Inferior parietal cortex (tissue), 1 donor: ENCODE data around the gene TUBA4B.

Experiments
- DNase-seq: peaks from one replicate; pipeline ENCODE4 v3.0.0-alpha.2; 2016; ENCODE audit errors: extremely low spot score

TUBA4B gene

GRCh38 chr2:219218732-219219701 is 34.0 kb upstream of the TUBA4B start, which contains the start of gene ABCB6:
Gene ABCB6, minus strand, starts transcription at chr2:219218958. Its CDS starts 285 bp downstream, at chr2:219218673.
- peak; percentile 92 for DNase-seq

GRCh38 chr2:219219784-219220532 is 33.1 kb upstream of the TUBA4B start:
- DNase-seq: no peak

GRCh38 chr2:219220652-219221402 is 32.2 kb upstream of the TUBA4B start:
- DNase-seq: no peak

- DNase-seq: no peak
Observed at GRCh38 chr2:219221957-219222518, 31.0 kb upstream of the TUBA4B start.

GRCh38 chr2:219223831-219224610 is 29.0 kb upstream of the TUBA4B start:
- DNase-seq: no peak

GRCh38 chr2:219225350-219225749 is 27.7 kb upstream of the TUBA4B start:
- DNase-seq: no peak

GRCh38 chr2:219228041-219228910 is 24.8 kb upstream of the TUBA4B start:
- DNase-seq: no peak

GRCh38 chr2:219228911-219229304 is 24.1 kb upstream of the TUBA4B start:
- DNase-seq: no peak

GRCh38 chr2:219229305-219230058 is 23.6 kb upstream of the TUBA4B start, which contains the start of the genes ANKZF1 and ATG9A:
Gene ANKZF1, plus strand, starts transcription at chr2:219229806. Its CDS starts 452 bp downstream, at chr2:219230258.
Gene ATG9A, minus strand, starts transcription at chr2:219229636. Its CDS starts 1,612 bp downstream, at chr2:219228024.
- peak; percentile 98 for DNase-seq

GRCh38 chr2:219230059-219230540 is 22.9 kb upstream of the TUBA4B start:
- peak; percentile 9 for DNase-seq

- no peak for DNase-seq
Observed at GRCh38 chr2:219234331-219234730, 18.7 kb upstream of the TUBA4B start.

GRCh38 chr2:219243291-219243761 is 9.7 kb upstream of the TUBA4B start:
- no peak for DNase-seq

GRCh38 chr2:219244789-219245147 is 8.3 kb upstream of the TUBA4B start:
- no peak for DNase-seq

GRCh38 chr2:219245148-219245898 is 7.7 kb upstream of the TUBA4B start, which contains the start of the genes GLB1L and STK16:
Gene GLB1L, minus strand, starts transcription at chr2:219245444. Its CDS starts 1,871 bp downstream, at chr2:219243573.
Gene STK16, plus strand, starts transcription at chr2:219245479. Its CDS starts 521 bp downstream, at chr2:219246000.
- DNase-seq: peak; percentile 95

- DNase-seq: no peak
Observed at GRCh38 chr2:219245899-219246230, 7.2 kb upstream of the TUBA4B start.

GRCh38 chr2:219246559-219246958 is 6.5 kb upstream of the TUBA4B start:
- DNase-seq: no peak
